Activated CD4-positive, alpha-beta memory T cell treated with anti-CD3 and anti-CD28 coated beads, Interleukin-2, amount 10 ng/mL, durations not matched to agents 7 days and 5 days (primary cell): ENCODE results near the gene MTX1. TPM values are rescaled to one million over a fixed set of nuclear protein-coding genes. Genes with fewer than 3 reads are reported as not detected.
"Not testable (repeated sequence)": the region's sequence is repeated elsewhere in the genome, so short reads cannot be mapped to it uniquely, and the experiment has no call there.

Source experiments
- CTCF ChIA-PET: fragments of 350-600 bp; sonication (Branson Sonifier 250); formaldehyde crosslinking; loops from one replicate; lab custom pipeline; 2021; ENCODE audit warnings: antibody characterized with exemption, inconsistent platforms; lab: Charles Lee
- POLR2A ChIA-PET: fragments of 350-600 bp; sonication (Branson Sonifier 250); formaldehyde crosslinking; loops from one replicate; lab custom pipeline; 2021; ENCODE audit warnings: antibody characterized with exemption; lab: Charles Lee
- DNase-seq: peaks from one replicate; pipeline ENCODE4 v3.0.0-alpha.2; 2020
- H3K27ac Mint-ChIP-seq: one replicate; pipeline ENCODE4 v1.8.0; 2021; ENCODE audit warnings: mild to moderate bottlenecking, mixed read lengths
- H3K27me3 Mint-ChIP-seq: one replicate; pipeline ENCODE4 v1.8.0; 2021; ENCODE audit warnings: mixed read lengths
- H3K36me3 Mint-ChIP-seq: one replicate; pipeline ENCODE4 v1.8.0; 2021; ENCODE audit warnings: low read depth, mixed read lengths
- H3K4me1 Mint-ChIP-seq: one replicate; pipeline ENCODE4 v1.8.0; 2021; ENCODE audit warnings: mixed read lengths
- H3K4me3 Mint-ChIP-seq: one replicate; pipeline ENCODE4 v1.8.0; 2021; ENCODE audit warnings: mild to moderate bottlenecking, mixed read lengths
- H3K9me3 Mint-ChIP-seq: one replicate; pipeline ENCODE4 v1.8.0; 2021; ENCODE audit warnings: mixed read lengths
- total RNA-seq, 2 experiments: library from RNA; stranded (reverse); gene quantifications; one replicate each; pipeline ENCODE4 v1.2.3, GENCODE V29; 2021

MTX1 gene
- total RNA-seq, 2 experiments from 2014 or later, result 41.2 to 43.1 TPM

DNA sequence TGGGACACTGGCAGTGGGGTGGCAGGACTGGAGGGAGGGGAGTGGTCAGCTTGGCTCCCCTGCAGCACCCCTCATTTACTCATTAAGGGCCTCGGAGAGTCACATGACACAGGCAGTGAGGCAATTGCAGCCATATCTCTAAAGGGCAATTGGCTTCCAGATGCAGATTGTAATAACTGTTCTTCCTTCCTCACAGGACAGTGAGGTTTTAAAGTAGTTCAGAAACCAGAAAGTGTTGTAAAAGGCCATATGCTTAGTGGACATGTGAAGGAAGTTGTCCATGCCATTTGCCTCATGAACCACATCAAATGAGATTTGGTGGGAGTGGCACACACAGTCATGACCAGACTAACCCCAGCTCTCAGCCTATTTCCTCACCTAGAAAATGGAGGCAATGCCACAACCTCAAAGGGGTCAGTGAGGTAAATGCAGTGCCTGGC, 11.1 kb downstream of the MTX1 start:
- ChIA-PET CTCF (interaction anchor here (0.8 to 2.2 kb wide), 4 partner anchors 11 to 45 kb away, joined by 3 to 6 read pairs (median 4); partner anchors contain the start of gene MTX1), POLR2A (interaction anchor here (1.0 to 2.5 kb wide), 5 partner anchors 10 to 47 kb away, joined by 3 to 15 read pairs (median 3); partner anchors contain the start of genes KRTCAP2 and MTX1)
- Mint-ChIP-seq H3K9me3 (no peaks in the 10 kb centered on the region), H3K27ac (peak overlapping the region; percentile 93), H3K4me1 (peaks cover 58% of the 10 kb centered on the region), H3K36me3 (peaks cover 43% of the 10 kb centered on the region), H3K27me3 (no peaks in the 10 kb centered on the region), H3K4me3 (no peak overlapping the region)
- peak; percentile 50 for DNase-seq

DNA sequence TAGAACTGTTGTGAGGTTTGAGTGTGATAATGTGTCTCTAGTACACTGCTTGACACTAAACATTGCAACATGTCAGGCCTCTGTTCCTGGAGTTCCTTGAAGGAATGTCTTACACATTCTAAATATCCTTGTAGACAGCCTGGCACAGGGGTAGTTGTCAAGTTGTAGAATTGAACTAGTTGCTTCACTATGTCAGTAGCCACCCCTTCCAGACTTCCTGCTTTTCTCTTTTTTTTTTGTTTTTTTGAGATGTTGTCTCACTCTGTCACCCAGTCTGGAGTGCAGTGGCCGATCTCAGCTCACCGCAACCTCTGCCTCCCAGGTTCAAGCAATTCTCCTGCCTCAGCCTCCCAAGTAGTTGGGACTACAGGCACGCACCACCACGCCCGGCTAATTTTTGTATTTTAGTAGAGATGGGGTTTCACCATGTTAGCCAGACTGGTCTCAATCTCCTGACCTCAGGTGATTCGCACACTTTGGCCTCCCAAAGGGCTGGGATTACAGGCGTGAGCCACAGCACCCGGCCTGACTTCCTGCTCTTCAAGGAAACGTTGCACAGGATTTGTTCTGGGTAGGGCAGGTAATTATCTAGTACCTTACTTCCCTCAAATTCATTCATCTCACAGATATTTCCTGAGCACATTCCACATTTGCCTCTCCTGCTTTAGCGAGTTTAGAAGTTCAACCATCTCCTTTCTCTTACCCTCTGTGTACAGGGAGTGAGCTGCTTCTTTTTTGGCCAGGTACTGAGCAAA, 11.9 kb downstream of the MTX1 start:
- H3K4me3 Mint-ChIP-seq, H3K9me3 Mint-ChIP-seq, DNase-seq, H3K27me3 Mint-ChIP-seq: not testable (repeated sequence)
- ChIA-PET CTCF (interaction anchor here (1.0 to 2.2 kb wide), 4 partner anchors 27 to 53 kb away, joined by 3 to 6 read pairs (median 4); no protein-coding TSS in a partner anchor), POLR2A (interaction anchor here (1.0 to 2.5 kb wide), 4 partner anchors 11 to 48 kb away, joined by 3 to 15 read pairs (median 4); partner anchors contain the start of genes KRTCAP2 and MTX1)
- Mint-ChIP-seq H3K36me3 (peaks cover 40% of the 10 kb centered on the region), H3K27ac (peak overlapping the region; percentile 93), H3K4me1 (peaks cover 57% of the 10 kb centered on the region)

DNA sequence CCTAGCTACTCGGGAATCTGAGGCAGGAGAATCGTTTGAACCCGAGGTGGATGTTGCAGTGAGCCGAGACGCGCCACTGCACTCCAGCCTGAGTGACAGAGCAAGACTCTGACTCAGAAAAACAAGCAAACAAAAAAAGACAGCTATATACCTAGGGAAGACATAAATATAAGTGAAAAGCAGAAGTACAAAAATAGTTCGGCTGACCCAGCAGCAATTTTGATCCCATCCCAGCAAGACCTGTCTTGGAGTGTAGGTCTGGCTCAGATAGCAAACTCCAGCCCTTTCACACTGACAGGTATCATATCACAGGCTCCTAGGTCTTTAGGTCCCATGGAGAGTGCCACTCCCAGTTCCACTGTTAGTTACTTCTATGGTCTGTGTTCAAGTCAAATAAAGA, 14.6 kb downstream of the MTX1 start:
- no peaks in the 10 kb centered on the region for H3K9me3 Mint-ChIP-seq
- H3K27ac Mint-ChIP-seq, result peak overlapping the region; percentile 10
- H3K4me3 Mint-ChIP-seq, result no peak overlapping the region
- no peaks in the 10 kb centered on the region for H3K27me3 Mint-ChIP-seq
- ChIA-PET CTCF (interaction anchor here (1.8 to 3.1 kb wide), 3 partner anchors 15 to 50 kb away, joined by 4 to 17 read pairs (median 5); partner anchors contain the start of genes KRTCAP2, MTX1 and THBS3), POLR2A (interaction anchor here (1.9 to 3.8 kb wide), 2 partner anchors 15 to 30 kb away, joined by 6 to 26 read pairs; partner anchors contain the start of genes MTX1 and THBS3)
- no peak for DNase-seq
- H3K36me3 Mint-ChIP-seq, result peaks cover 29% of the 10 kb centered on the region
- H3K4me1 Mint-ChIP-seq, result peaks cover 67% of the 10 kb centered on the region

DNA sequence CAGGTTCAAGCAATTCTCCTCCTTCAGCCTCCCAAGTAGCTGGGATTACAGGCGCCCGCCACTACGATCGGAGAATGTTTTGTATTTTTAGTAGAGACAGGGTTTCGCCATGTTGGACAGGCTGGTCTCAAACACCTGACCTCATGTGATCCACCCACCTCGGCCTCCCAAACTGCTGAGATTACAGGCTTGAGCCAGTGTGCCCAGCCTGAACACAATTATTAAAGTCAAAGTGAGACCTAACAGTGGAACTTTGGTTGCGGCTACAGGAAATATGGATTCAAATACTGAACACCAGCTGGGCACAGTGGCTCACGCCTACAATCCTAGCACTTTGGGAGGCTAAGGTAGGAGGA, 16.9 kb downstream of the MTX1 start:
- peak overlapping the region; percentile 89 for H3K27ac Mint-ChIP-seq
- DNase-seq, H3K9me3 Mint-ChIP-seq, H3K27me3 Mint-ChIP-seq: not testable (repeated sequence)
- POLR2A ChIA-PET, result interaction anchor here (1.2 to 4.8 kb wide), 3 partner anchors 17 to 51 kb away, joined by 5 to 58 read pairs (median 26); partner anchors contain the start of genes KRTCAP2, MTX1, THBS3 and TRIM46
- peaks cover 55% of the 10 kb centered on the region for H3K4me1 Mint-ChIP-seq
- peaks cover 20% of the 10 kb centered on the region for H3K36me3 Mint-ChIP-seq
- peak overlapping the region; percentile 81 for H3K4me3 Mint-ChIP-seq
- CTCF ChIA-PET, result interaction anchor here (0.8 to 3.5 kb wide), 8 partner anchors 16 to 137 kb away, joined by 3 to 22 read pairs (median 12); partner anchors contain the start of genes KRTCAP2, MTX1 and THBS3

DNA sequence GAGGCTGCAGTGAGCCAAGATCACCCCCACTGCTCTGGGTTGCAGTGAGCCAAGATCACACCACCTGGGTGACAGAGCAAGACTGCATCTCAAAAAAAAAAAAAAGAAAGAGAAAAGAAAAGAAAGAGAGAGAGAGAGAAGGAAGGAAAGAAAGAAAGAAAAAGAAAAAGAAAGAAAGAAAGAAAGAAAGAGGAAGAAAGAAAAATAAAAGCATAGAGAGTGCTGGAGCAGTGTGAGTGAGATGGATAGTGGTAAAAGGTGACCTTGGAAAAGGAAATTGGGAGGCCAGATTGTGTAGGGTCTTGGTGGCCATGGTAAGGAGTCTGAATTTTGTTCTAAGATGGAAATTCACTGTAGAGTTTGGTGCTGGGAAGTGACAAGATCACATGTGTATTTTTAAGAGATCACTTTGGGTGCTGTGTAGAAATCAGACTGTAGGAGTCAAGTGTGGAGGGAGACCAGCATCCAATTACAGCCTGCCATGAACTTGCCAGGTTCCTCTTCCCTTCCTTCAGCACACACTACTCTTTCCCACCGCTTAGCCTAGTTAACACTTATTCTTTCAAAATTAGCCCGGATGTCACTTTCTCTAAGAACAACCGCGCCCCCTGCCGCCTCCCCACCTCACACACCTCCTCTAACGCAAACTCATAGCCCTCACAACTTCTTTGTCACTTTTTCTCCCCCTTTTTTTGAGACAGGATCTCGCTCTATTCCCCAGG, 17.9 kb downstream of the MTX1 start:
- peak overlapping the region; percentile 81 for H3K4me3 Mint-ChIP-seq
- no peaks in the 10 kb centered on the region for H3K9me3 Mint-ChIP-seq
- H3K27me3 Mint-ChIP-seq, result no peaks in the 10 kb centered on the region
- peak overlapping the region; percentile 89 for H3K27ac Mint-ChIP-seq
- ChIA-PET CTCF (interaction anchor here (0.6 to 3.5 kb wide), 14 partner anchors 15 to 712 kb away, joined by 3 to 22 read pairs (median 10); partner anchors contain the start of genes KRTCAP2, MTX1, THBS3 and TRIM46), POLR2A (interaction anchor here (0.6 to 4.8 kb wide), 22 partner anchors 8 to 902 kb away, joined by 3 to 68 read pairs (median 4); partner anchors contain the start of genes KRTCAP2, MTX1, SCAMP3 and THBS3)
- peak; percentile 87 for DNase-seq
- H3K4me1 Mint-ChIP-seq, result peaks cover 47% of the 10 kb centered on the region
- H3K36me3 Mint-ChIP-seq, result peaks cover 18% of the 10 kb centered on the region

DNA sequence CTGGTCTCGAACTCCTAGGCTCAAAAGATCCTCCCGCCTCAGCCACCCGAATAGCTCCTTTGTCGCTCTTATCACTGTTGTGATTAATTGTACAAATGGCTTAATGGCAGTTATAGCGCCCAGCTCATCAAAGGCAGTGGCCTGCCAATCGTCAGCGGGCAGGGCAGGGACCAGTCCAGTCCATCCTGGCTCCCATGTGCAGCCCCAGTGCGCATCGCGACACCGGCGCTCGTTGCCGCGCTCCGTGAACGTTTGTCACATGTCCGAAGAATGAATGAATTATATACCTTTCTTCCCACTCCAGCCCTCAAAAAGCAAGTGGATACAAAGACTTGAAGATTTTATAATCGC, 18.4 kb downstream of the MTX1 start:
- no peaks in the 10 kb centered on the region for H3K9me3 Mint-ChIP-seq
- peak overlapping the region; percentile 81 for H3K4me3 Mint-ChIP-seq
- H3K27ac Mint-ChIP-seq, result peak overlapping the region; percentile 89
- POLR2A ChIA-PET, result interaction anchor here (0.6 to 4.8 kb wide), 21 partner anchors 9 to 901 kb away, joined by 3 to 68 read pairs (median 4); partner anchors contain the start of genes KRTCAP2, MTX1, SCAMP3 and THBS3
- peak; percentile 58 for DNase-seq
- no peaks in the 10 kb centered on the region for H3K27me3 Mint-ChIP-seq
- CTCF ChIA-PET, result interaction anchor here (0.6 to 3.5 kb wide), 14 partner anchors 15 to 712 kb away, joined by 3 to 22 read pairs (median 8); partner anchors contain the start of genes KRTCAP2, MTX1, THBS3 and TRIM46
- peaks cover 20% of the 10 kb centered on the region for H3K36me3 Mint-ChIP-seq
- H3K4me1 Mint-ChIP-seq, result peaks cover 47% of the 10 kb centered on the region

DNA sequence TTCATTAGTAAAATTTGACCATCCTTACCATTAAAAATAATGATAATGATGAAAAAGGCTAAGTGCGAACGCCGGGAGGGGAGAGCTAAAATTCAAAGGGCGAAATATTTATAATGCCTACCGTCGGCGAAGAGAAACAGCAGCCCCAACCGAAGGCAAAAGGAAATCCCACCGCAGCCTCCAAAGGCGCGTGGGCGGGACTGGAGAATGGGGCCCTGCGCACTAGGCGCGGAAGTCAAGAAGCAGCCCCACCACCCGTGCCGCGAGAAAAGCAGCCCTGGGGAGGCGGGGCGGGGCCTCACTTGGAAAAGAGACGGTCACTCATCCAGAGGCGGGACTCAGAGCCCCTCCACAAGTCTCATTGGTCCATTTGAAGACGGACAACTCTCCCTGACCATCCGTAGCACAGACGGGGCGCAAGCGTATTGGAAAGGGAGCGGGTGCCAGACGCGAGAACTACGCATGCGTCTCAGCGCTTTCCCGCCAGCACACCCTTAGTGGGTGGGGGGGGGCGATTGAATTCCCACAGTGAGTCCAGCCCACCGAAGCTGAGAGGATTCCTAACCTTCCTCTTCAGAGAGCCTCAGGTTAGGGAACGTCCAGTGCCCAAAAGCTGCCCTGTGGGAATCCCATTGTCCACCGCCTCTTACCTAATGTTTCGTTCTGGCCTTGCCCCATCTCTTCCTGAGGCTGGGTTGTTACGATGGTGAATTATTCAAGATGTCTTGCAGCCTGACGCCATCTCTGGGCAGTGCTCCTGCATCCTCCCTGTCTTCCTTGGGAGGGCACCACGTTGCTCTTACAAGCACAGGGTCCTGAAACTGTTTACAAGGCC, 19.0 kb downstream of the MTX1 start:
- Mint-ChIP-seq H3K27ac (peak overlapping the region; percentile 89), H3K27me3 (no peaks in the 10 kb centered on the region), H3K4me3 (peak overlapping the region; percentile 81), H3K4me1 (peaks cover 44% of the 10 kb centered on the region), H3K36me3 (peaks cover 17% of the 10 kb centered on the region), H3K9me3 (no peaks in the 10 kb centered on the region)
- ChIA-PET POLR2A (interaction anchor here (0.8 to 4.8 kb wide), 20 partner anchors 9 to 901 kb away, joined by 3 to 68 read pairs (median 5); partner anchors contain the start of genes CLK2, KRTCAP2, MTX1 and SCAMP3), CTCF (interaction anchor here (1.0 to 3.5 kb wide), 13 partner anchors 14 to 96 kb away, joined by 3 to 22 read pairs (median 10); partner anchors contain the start of genes KRTCAP2, MTX1, THBS3 and TRIM46)
- peak; percentile 100 for DNase-seq

DNA sequence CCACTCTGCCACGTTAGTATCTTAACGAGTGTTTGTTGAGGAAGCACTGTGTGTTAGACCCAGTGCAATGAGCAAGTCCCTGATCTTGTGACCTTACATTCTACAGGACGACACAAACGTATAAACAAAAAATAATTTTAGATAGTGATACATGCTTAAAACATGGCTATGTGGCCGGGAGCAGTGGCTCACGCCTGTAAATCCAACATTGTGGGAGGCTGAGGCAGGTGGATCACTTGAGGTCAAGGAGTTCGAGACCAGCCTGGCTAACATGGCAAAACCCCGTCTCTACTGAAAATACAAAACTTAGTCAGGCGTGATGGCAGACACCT, 19.6 kb downstream of the MTX1 start:
- Mint-ChIP-seq H3K27ac (peak overlapping the region; percentile 89), H3K36me3 (peaks cover 17% of the 10 kb centered on the region), H3K4me1 (peaks cover 41% of the 10 kb centered on the region), H3K9me3 (no peaks in the 10 kb centered on the region), H3K27me3 (no peaks in the 10 kb centered on the region), H3K4me3 (peak overlapping the region; percentile 81)
- ChIA-PET POLR2A (interaction anchor here (1.1 to 4.8 kb wide), 12 partner anchors 8 to 137 kb away, joined by 4 to 68 read pairs (median 8); partner anchors contain the start of genes CLK2, KRTCAP2, MTX1 and SCAMP3), CTCF (interaction anchor here (1.9 to 2.0 kb wide), 2 partner anchors 51 to 96 kb away, joined by 7 to 12 read pairs; no protein-coding TSS in a partner anchor)
- DNase-seq, result no peak

DNA sequence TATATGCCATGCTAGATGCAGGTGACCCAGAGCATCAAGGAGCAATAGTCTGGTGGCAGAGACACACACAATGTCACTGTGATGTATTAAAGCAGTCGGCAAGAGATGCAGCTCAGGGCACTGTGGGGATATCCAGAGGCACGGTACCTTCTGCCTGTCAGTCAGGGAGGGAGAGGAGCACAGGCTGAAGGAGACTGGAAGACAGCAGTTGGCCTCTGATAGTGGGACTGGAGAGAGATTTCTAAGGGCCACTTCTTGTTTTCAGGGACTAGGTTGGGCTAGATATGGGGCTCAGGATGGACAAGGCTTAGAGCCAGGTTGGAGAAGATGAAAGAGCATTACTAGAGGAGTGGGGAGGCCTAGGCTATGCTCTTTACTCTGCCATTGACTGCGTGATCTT, 22.8 kb downstream of the MTX1 start:
- Mint-ChIP-seq H3K36me3 (peaks cover 15% of the 10 kb centered on the region), H3K27ac (peak overlapping the region; percentile 6), H3K4me1 (peaks cover 31% of the 10 kb centered on the region)
- H3K27me3 Mint-ChIP-seq, H3K9me3 Mint-ChIP-seq, H3K4me3 Mint-ChIP-seq, DNase-seq, CTCF ChIA-PET: not testable (repeated sequence)
- POLR2A ChIA-PET, result interaction anchor here (1.3 kb wide), 1 partner anchor 22 kb away, joined by 4 read pairs; no protein-coding TSS in a partner anchor

DNA sequence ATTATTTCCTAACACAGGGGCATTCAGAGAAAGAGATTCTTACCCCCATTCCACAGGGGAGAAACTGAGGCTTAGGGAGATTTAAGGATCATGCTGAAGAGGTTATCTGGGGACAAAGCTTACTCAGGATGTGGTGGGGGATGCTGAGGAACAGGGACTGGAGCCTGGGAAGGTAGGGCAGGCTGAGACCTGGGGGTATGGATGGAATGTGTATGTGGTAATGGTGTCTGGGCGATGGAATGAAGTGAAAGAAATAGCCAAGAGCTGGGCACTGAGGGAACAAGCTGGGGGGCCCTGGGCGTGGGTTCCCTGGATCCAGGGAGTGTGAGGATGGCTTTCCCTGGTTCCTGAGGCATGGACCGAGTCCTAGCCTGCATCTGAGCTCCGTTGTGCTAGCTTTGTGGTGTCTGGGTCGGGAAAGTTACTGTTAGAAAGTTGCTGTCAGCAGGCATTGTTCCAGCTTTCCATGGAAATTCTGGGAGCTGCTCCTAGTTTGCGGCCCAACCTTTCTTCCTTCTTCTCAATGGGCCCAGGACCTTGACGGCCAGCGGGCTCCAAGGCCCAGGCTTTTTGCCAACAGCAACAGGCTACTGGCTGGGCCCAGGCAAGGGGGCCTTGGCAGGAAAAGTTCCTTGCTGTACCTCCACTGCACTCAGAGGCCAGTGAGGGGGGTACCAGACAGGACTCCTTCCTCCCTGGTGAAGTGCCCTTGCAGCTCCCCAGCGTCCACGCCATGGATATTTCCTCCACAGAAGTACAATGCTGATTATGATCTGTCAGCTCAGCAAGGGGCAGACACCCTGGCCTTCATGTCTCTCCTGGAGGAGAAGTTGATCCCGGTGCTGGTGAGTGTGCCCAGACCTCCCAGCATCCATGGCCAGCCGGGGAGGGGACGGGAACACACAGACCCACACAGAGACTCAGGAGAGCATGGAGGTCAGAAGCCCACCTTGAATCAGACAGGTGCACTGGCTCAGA, 23.8 kb downstream of the MTX1 start:
- H3K27me3 Mint-ChIP-seq, CTCF ChIA-PET, H3K27ac Mint-ChIP-seq, H3K9me3 Mint-ChIP-seq, POLR2A ChIA-PET, H3K4me3 Mint-ChIP-seq, DNase-seq: not testable (repeated sequence)
- Mint-ChIP-seq H3K4me1 (peaks cover 34% of the 10 kb centered on the region), H3K36me3 (peaks cover 20% of the 10 kb centered on the region)
